BE2C (cell line): Measurements from ENCODE around the gene JSRP1.

Experiments
- DNase-seq: peaks from one replicate; pipeline ENCODE4 v3.0.0-alpha.2; 2020
- H3K27me3 ChIP-seq: fragments of 250-450 bp; sonication (Bioruptor Pico); 2 replicates; pipeline ENCODE4 v1.5.1; 2020; ENCODE audit warnings: mild to moderate bottlenecking
- H3K36me3 ChIP-seq: fragments of 250-450 bp; sonication (Bioruptor Pico); 2 replicates; pipeline ENCODE4 v1.5.1; 2020; ENCODE audit warnings: mild to moderate bottlenecking
- H3K4me1 ChIP-seq: fragments of 250-450 bp; sonication (Bioruptor Pico); 2 replicates; pipeline ENCODE4 v1.5.1; 2020
- H3K4me3 ChIP-seq: 2 replicates; pipeline ENCODE4 v1.5.1; 2011; ENCODE audit warnings: low read depth, low read length
- H3K9me3 ChIP-seq: fragments of 250-450 bp; sonication (Bioruptor Pico); 2 replicates; pipeline ENCODE4 v1.5.1; 2020
- TF ChIP-seq, protein P1 (sequence below): IDR thresholded peaks from 2 replicates; pipeline ENCODE4 v1.5.1; 2012; ENCODE audit warnings: mild to moderate bottlenecking, low read depth, low read length

Gene JSRP1

GRCh38 chr19:2276429-2276986, 20.3 kb upstream of the JSRP1 start:
- peaks cover 7% of the 10 kb centered on the region for H3K4me1 ChIP-seq
- no peak for DNase-seq
- no peaks in the 10 kb centered on the region for H3K9me3 ChIP-seq
- H3K36me3 ChIP-seq, result peaks cover 24% of the 10 kb centered on the region
- TF ChIP-seq, protein P1, sequence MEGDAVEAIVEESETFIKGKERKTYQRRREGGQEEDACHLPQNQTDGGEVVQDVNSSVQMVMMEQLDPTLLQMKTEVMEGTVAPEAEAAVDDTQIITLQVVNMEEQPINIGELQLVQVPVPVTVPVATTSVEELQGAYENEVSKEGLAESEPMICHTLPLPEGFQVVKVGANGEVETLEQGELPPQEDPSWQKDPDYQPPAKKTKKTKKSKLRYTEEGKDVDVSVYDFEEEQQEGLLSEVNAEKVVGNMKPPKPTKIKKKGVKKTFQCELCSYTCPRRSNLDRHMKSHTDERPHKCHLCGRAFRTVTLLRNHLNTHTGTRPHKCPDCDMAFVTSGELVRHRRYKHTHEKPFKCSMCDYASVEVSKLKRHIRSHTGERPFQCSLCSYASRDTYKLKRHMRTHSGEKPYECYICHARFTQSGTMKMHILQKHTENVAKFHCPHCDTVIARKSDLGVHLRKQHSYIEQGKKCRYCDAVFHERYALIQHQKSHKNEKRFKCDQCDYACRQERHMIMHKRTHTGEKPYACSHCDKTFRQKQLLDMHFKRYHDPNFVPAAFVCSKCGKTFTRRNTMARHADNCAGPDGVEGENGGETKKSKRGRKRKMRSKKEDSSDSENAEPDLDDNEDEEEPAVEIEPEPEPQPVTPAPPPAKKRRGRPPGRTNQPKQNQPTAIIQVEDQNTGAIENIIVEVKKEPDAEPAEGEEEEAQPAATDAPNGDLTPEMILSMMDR, result no peak
- no peak overlapping the region for H3K4me3 ChIP-seq
- no peaks in the 10 kb centered on the region for H3K27me3 ChIP-seq

GRCh38 chr19:2275588-2276428, 19.6 kb upstream of the JSRP1 start:
- H3K27me3 ChIP-seq, result no peaks in the 10 kb centered on the region
- H3K4me1 ChIP-seq, result peaks cover 7% of the 10 kb centered on the region
- DNase-seq, result no peak
- H3K4me3 ChIP-seq, result no peak overlapping the region
- H3K36me3 ChIP-seq, result peaks cover 31% of the 10 kb centered on the region
- H3K9me3 ChIP-seq, result no peaks in the 10 kb centered on the region
- TF ChIP-seq, protein P1, result no peak

GRCh38 chr19:2274931-2275535, 18.8 kb upstream of the JSRP1 start:
- Histone ChIP-seq H3K4me1 (peaks cover 7% of the 10 kb centered on the region), H3K27me3 (no peaks in the 10 kb centered on the region), H3K4me3 (no peak overlapping the region), H3K36me3 (peaks cover 35% of the 10 kb centered on the region), H3K9me3 (no peaks in the 10 kb centered on the region)
- TF ChIP-seq, protein P1, result peak; percentile 85
- peak; percentile 87 for DNase-seq

GRCh38 chr19:2274185-2274711, 18.0 kb upstream of the JSRP1 start:
- Histone ChIP-seq H3K4me1 (peaks cover 7% of the 10 kb centered on the region), H3K36me3 (peaks cover 39% of the 10 kb centered on the region), H3K27me3 (no peaks in the 10 kb centered on the region), H3K4me3 (0 out of 2 replicates have a peak overlapping the region, but pooled peaks have one; percentile 19), H3K9me3 (no peaks in the 10 kb centered on the region)
- DNase-seq, result no peak
- TF ChIP-seq, protein P1, result no peak

- H3K9me3 ChIP-seq, result no peaks in the 10 kb centered on the region
- DNase-seq, result peak; percentile 96
- H3K4me1 ChIP-seq, result peaks cover 10% of the 10 kb centered on the region
- H3K36me3 ChIP-seq, result peaks cover 39% of the 10 kb centered on the region
- H3K27me3 ChIP-seq, result no peaks in the 10 kb centered on the region
- H3K4me3 ChIP-seq, result peak overlapping the region; percentile 45
- TF ChIP-seq, protein P1, result peak; percentile 88
Measured at GRCh38 chr19:2273356-2274184, 17.4 kb upstream of the JSRP1 start.
